Measurements from ENCODE around the gene C10orf90. TPM values are rescaled to one million over a fixed set of nuclear protein-coding genes. Genes with fewer than 3 reads are reported as not detected.

The C10orf90 gene
- total RNA-seq, 4 donors from 2014 or later = 0.06 TPM; not detected in 3

- no peak for DNase-seq (ENCODE audit: extremely low spot score)
- WGBS = 60% methylated on average over 1 of the region's 2 CpGs
- Histone ChIP-seq H3K27me3 (peaks cover 0 to 6% (median 0%) of the 10 kb centered on the region in 4 donors), H3K9me3 (peaks cover 0 to 8% (median 2%) of the 10 kb centered on the region in 4 donors), H3K4me1 (no peaks in the 10 kb centered on the region), H3K36me3 (no peaks in the 10 kb centered on the region), H3K27ac (replicated peaks in 1 of 4) (no peak overlapping the region), H3K4me3 (no peak overlapping the region)
- intact Hi-C loops (cut with DNase I) = no loop called here
- no peak for TF ChIP-seq EP300 (IDR thresholded peaks at IDR 0.05)
- no peak for TF ChIP-seq POLR2A (IDR thresholded peaks at IDR 0.05; ENCODE audit: low read depth)
- no peak for TF ChIP-seq CTCF (IDR thresholded peaks at IDR 0.05)
- no peak for TF ChIP-seq POLR2AphosphoS5 (IDR thresholded peaks at IDR 0.05)
Observed at GRCh38 chr10:126576336-126576735, 94.2 kb downstream of the C10orf90 start.

- H3K27me3 ChIP-seq = peaks cover 0 to 17% (median 0%) of the 10 kb centered on the region in 4 donors
- peaks cover 0 to 8% (median 2%) of the 10 kb centered on the region in 4 donors for H3K9me3 ChIP-seq
- intact Hi-C loops (cut with DNase I) = no loop called here
- TF ChIP-seq CTCF (IDR thresholded peaks at IDR 0.05) = no peak
- TF ChIP-seq EP300 (IDR thresholded peaks at IDR 0.05) = no peak
- TF ChIP-seq POLR2A (IDR thresholded peaks at IDR 0.05; ENCODE audit: low read depth) = no peak
- TF ChIP-seq POLR2AphosphoS5 (IDR thresholded peaks at IDR 0.05) = no peak
- peaks cover 0 to 4% (median 0%) of the 10 kb centered on the region in 4 donors for H3K4me1 ChIP-seq
- H3K36me3 ChIP-seq = no peaks in the 10 kb centered on the region
- H3K27ac ChIP-seq (replicated peaks in 1 of 4) = no peak overlapping the region
- no peak overlapping the region for H3K4me3 ChIP-seq
- whole genome bisulfite sequencing = 62% methylated on average over 12 of the region's 12 CpGs
- DNase-seq (ENCODE audit: extremely low spot score) = no peak
Observed at GRCh38 chr10:126570621-126571602, 99.6 kb downstream of the C10orf90 start.

- Histone ChIP-seq H3K4me3 (no peak overlapping the region), H3K27me3 (peaks cover 0 to 22% (median 0%) of the 10 kb centered on the region in 4 donors), H3K36me3 (no peaks in the 10 kb centered on the region), H3K9me3 (peaks cover 0 to 4% (median 0%) of the 10 kb centered on the region in 4 donors), H3K27ac (replicated peaks in 1 of 4) (no peak overlapping the region), H3K4me1 (peaks cover 0 to 4% (median 0%) of the 10 kb centered on the region in 4 donors)
- TF ChIP-seq POLR2A (IDR thresholded peaks at IDR 0.05; ENCODE audit: low read depth) = no peak
- DNase-seq (ENCODE audit: extremely low spot score) = no peak
- intact Hi-C loops (cut with DNase I) = no loop called here
- 45% methylated on average over 4 of the region's 4 CpGs for WGBS
Observed at GRCh38 chr10:126570245-126570570, 100.3 kb downstream of the C10orf90 start.

- Histone ChIP-seq H3K4me3 (no peak overlapping the region), H3K27ac (replicated peaks in 1 of 4) (no peak overlapping the region), H3K9me3 (no peaks in the 10 kb centered on the region), H3K4me1 (peaks cover 0 to 4% (median 0%) of the 10 kb centered on the region in 4 donors), H3K36me3 (no peaks in the 10 kb centered on the region), H3K27me3 (peaks cover 0 to 22% (median 0%) of the 10 kb centered on the region in 4 donors)
- WGBS = 19% methylated on average over 8 of the region's 8 CpGs
- TF ChIP-seq POLR2A (IDR thresholded peaks at IDR 0.05; ENCODE audit: low read depth) = no peak
- TF ChIP-seq EP300 (IDR thresholded peaks at IDR 0.05) = no peak
- no peak for TF ChIP-seq CTCF (IDR thresholded peaks at IDR 0.05)
- TF ChIP-seq POLR2AphosphoS5 (IDR thresholded peaks at IDR 0.05) = no peak
- intact Hi-C loops (cut with DNase I) = no loop called here
- no peak for DNase-seq (ENCODE audit: extremely low spot score)
Observed at GRCh38 chr10:126569513-126570244, 100.8 kb downstream of the C10orf90 start.
